Fibroblast of pulmonary artery (primary cell): ENCODE measurements around the gene TNIK.

Source experiments
- DNase-seq: peaks from one replicate; pipeline ENCODE4 v3.0.0-alpha.2; 2010; ENCODE audit warnings: low read depth
- H3K4me3 ChIP-seq: replicated peaks from 2 replicates; pipeline ENCODE4 v1.5.1; 2011; ENCODE audit warnings: low read depth, mild to moderate bottlenecking, control low read depth, low read length, moderate library complexity
- TF ChIP-seq, protein P1 (sequence below): IDR thresholded peaks from 2 replicates; pipeline ENCODE4 v1.5.1; 2011; ENCODE audit warnings: mild to moderate bottlenecking, control low read depth, low read length, inconsistent platforms; ENCODE audit errors: missing control alignments

TNIK gene

GRCh38 chr3:171138027-171138426 is 322.2 kb downstream of the TNIK start:
- no peak overlapping the region for H3K4me3 ChIP-seq
- TF ChIP-seq, protein P1, sequence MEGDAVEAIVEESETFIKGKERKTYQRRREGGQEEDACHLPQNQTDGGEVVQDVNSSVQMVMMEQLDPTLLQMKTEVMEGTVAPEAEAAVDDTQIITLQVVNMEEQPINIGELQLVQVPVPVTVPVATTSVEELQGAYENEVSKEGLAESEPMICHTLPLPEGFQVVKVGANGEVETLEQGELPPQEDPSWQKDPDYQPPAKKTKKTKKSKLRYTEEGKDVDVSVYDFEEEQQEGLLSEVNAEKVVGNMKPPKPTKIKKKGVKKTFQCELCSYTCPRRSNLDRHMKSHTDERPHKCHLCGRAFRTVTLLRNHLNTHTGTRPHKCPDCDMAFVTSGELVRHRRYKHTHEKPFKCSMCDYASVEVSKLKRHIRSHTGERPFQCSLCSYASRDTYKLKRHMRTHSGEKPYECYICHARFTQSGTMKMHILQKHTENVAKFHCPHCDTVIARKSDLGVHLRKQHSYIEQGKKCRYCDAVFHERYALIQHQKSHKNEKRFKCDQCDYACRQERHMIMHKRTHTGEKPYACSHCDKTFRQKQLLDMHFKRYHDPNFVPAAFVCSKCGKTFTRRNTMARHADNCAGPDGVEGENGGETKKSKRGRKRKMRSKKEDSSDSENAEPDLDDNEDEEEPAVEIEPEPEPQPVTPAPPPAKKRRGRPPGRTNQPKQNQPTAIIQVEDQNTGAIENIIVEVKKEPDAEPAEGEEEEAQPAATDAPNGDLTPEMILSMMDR, result no peak
- DNase-seq, result no peak

DNA sequence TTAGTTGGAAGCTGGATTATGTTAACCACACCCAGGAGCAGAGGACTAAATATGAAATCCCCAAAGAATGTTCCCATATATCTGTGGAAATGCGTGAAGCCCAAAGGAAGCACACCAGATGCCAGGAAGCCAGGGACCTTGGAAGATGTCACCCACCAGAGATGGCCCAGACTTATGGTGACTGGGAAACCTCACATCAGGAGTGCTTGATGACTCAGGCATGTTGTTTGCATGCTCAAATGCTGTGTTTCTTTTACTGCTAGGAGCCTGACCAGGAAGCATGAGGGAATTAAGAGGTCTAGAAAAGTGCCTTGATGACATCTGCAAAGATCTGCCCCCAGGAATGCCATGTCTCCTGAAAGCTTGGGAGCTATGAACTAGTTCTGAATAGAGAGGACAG is 324.7 kb downstream of the TNIK start:
- TF ChIP-seq, protein P1, result no peak
- DNase-seq, result no peak
- no peak overlapping the region for H3K4me3 ChIP-seq

DNA sequence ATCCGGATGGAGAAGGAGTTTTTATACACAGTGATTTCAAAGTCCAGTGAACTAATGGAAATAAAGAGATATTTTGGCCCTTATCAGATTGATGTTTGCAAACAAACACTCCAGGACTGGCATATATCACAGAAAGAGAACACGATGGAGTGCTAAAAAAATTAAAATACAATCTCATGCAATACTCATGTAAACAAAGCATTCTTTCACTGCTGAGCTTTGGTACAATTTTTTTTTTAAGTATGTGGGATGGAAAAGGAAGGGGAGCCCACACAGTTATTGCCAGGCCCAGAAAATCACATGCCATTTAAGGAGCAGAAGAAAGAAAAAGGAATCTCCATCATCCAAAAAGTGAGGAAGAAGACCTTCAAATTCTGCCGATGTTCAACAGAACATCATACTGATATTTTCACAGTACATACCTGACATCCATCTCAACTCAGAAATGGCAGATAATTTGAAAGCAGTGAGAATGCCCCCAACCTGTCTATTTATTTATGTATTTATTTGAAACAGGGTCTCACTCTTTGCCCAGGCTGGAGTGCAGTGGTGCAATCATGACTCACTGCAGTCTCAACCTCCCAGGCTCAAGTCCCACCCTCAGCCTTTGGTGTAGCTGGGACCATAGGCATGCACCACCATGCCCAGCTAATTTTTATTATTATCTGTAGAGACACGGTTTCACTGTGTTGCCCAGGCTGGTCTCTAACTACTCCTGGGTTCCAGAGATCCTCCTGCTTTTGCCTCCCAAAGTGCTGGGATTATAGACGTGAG is 326.2 kb downstream of the TNIK start:
- TF ChIP-seq, protein P1, result no peak
- no peak overlapping the region for H3K4me3 ChIP-seq
- no peak for DNase-seq

GRCh38 chr3:171133337-171133736 is 326.9 kb downstream of the TNIK start:
- no peak for DNase-seq
- no peak overlapping the region for H3K4me3 ChIP-seq
- TF ChIP-seq, protein P1, result no peak

DNA sequence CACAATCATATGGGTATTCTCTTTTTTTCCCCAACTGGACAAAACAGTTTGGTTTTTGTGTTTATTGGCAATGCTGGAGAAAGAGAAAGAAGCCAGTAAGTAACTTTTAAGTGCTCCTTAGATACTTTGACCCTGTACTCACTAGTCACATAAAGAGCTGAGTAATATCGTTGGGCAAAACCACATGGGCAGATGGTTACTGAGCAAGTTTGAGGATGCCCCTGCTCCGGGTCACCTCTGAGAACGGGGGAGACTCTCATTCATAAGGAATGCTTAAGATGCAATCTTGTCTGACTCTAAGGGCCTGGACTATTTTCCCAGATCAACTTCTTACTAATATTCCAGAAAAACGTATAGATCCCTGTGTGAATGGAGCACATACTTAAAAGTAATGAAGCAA is 327.3 kb downstream of the TNIK start:
- DNase-seq, result peak; percentile 29

DNA sequence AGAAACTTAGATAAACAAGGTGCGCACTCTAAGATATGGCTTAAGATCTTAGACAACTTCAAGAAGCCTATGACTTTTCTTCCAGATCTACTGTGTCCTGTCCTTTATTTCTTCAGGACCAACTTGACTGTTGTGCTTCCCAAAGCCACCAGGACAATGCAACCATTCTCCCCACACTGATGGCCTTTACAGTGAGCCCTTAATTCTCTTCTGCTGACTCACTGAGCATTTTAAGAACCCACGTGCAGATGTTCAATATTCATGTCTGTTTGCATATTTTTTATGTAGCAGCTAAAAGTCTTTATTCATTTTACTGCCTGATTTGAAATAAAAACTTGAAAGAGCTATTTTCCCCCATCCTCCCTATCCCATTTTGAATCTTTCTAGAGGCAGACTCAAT is 330.4 kb downstream of the TNIK start:
- TF ChIP-seq, protein P1, result no peak
- H3K4me3 ChIP-seq, result no peak overlapping the region
- peak; percentile 39 for DNase-seq

More for the DNA sequence above, 327.3 kb downstream of the TNIK start:
- no peak overlapping the region for H3K4me3 ChIP-seq
- TF ChIP-seq, protein P1, result no peak

GRCh38 chr3:171127611-171128010 is 332.6 kb downstream of the TNIK start:
- no peak overlapping the region for H3K4me3 ChIP-seq
- no peak for DNase-seq
- TF ChIP-seq, protein P1, result no peak
